Smooth muscle cell (in vitro differentiated cells): ENCODE data around the gene CHERP. TPM values are rescaled to one million over a fixed set of nuclear protein-coding genes. Genes with fewer than 3 reads are reported as not detected.

Experiments used
- DNase-seq: peaks from one replicate; lab custom pipeline; 2025; ENCODE audit not compliant: unreplicated experiment; lab: John Stamatoyannopoulos, UW
- H2AFZ ChIP-seq: fragments of 200-600 bp; sonication (generic); 2 replicates; pipeline ENCODE4 v1.6.0; 2016; ENCODE audit warnings: antibody characterized with exemption, low read depth, mild to moderate bottlenecking
- H3F3A ChIP-seq: fragments of 200-600 bp; sonication (generic); 2 replicates; pipeline ENCODE4 v1.6.0; 2017; ENCODE audit warnings: antibody characterized with exemption, low read depth
- H3K27ac ChIP-seq: fragments of 200-600 bp; sonication (generic); 2 replicates; pipeline ENCODE4 v1.5.1; 2016; ENCODE audit warnings: low read depth, mild to moderate bottlenecking
- H3K27me3 ChIP-seq: fragments of 200-600 bp; sonication (generic); 2 replicates; pipeline ENCODE4 v1.6.1; 2016; ENCODE audit warnings: low read depth, mild to moderate bottlenecking
- H3K36me3 ChIP-seq: fragments of 200-600 bp; sonication (generic); 2 replicates; pipeline ENCODE4 v1.5.1; 2016; ENCODE audit warnings: low read depth
- H3K4me1 ChIP-seq: fragments of 200-600 bp; sonication (generic); 2 replicates; pipeline ENCODE4 v1.5.1; 2016; ENCODE audit warnings: low read depth
- H3K4me2 ChIP-seq: fragments of 200-600 bp; sonication (generic); 2 replicates; pipeline ENCODE4 v1.6.0; 2016; ENCODE audit warnings: mild to moderate bottlenecking
- H3K4me3 ChIP-seq: fragments of 200-600 bp; sonication (generic); 2 replicates; pipeline ENCODE4 v1.5.1; 2016; ENCODE audit warnings: mild to moderate bottlenecking
- H3K79me2 ChIP-seq: fragments of 200-600 bp; sonication (generic); 2 replicates; pipeline ENCODE4 v1.6.0; 2016; ENCODE audit warnings: low read depth, mild to moderate bottlenecking
- H3K9ac ChIP-seq: fragments of 200-600 bp; sonication (generic); 2 replicates; pipeline ENCODE4 v1.6.0; 2016; ENCODE audit warnings: low read depth
- H3K9me3 ChIP-seq: fragments of 200-600 bp; sonication (generic); replicated peaks from 2 replicates; pipeline ENCODE4 v1.5.1; 2016; ENCODE audit warnings: low read depth
- H4K20me1 ChIP-seq: fragments of 200-600 bp; sonication (generic); 2 replicates; pipeline ENCODE4 v1.6.0; 2016; ENCODE audit warnings: low read depth
- CTCF ChIP-seq: fragments of 200-600 bp; sonication (generic); IDR thresholded peaks from 2 replicates; pipeline ENCODE4 v1.5.1; 2017; ENCODE audit warnings: borderline replicate concordance, mild to moderate bottlenecking, antibody characterized with exemption; ENCODE audit not compliant: insufficient read depth, poor library complexity, severe bottlenecking
- WGBS: methylation state at CpG from one replicate; pipeline ENCODE4 v1.1.7; 2016; ENCODE audit warnings: low lambda C conversion rate; 5-methylcytosine and 5-hydroxymethylcytosine counted together
- polyA plus RNA-seq: library from polyadenylated mRNA; unstranded; fragments of >200 nt; fragmentation: Nextera tagmentation; extraction: Ambion mirVana; gene quantifications from 2 replicates; pipeline ENCODE4 v1.2.1, GENCODE V29; 2016
- total RNA-seq: library from RNA; depleted of rRNA; stranded (reverse); fragments of >200 nt; gene quantifications from 2 replicates; pipeline ENCODE4 v1.2.3, GENCODE V29; 2014

The CHERP gene
- total and polyA plus RNA-seq, 2 experiments from 2014 or later, result 9.5 to 29.2 TPM

GRCh38 chr19:16571822-16572331, 29.6 kb upstream of the CHERP start:
- peak overlapping the region; percentile 86 for H3K4me3 ChIP-seq
- peak overlapping the region; percentile 46 for H2AFZ ChIP-seq
- H3K9me3 ChIP-seq, result no peaks in the 10 kb centered on the region
- peaks cover 77% of the 10 kb centered on the region for H3K79me2 ChIP-seq
- 2% methylated on average over 57 of the region's 75 CpGs for WGBS
- peak overlapping the region; percentile 99 for H3K4me2 ChIP-seq
- DNase-seq, result no peak
- H3K4me1 ChIP-seq, result peaks cover 13% of the 10 kb centered on the region
- TF ChIP-seq CTCF, result no peak
- H3F3A ChIP-seq, result peaks cover 3% of the 10 kb centered on the region
- peaks cover 39% of the 10 kb centered on the region for H4K20me1 ChIP-seq
- H3K27ac ChIP-seq, result peak overlapping the region; percentile 79
- no peaks in the 10 kb centered on the region for H3K27me3 ChIP-seq
- peaks cover 1% of the 10 kb centered on the region for H3K36me3 ChIP-seq
- peak overlapping the region; percentile 89 for H3K9ac ChIP-seq

- Histone ChIP-seq H3K27ac (peak overlapping the region; percentile 79), H3K4me3 (peak overlapping the region; percentile 86), H3K27me3 (no peaks in the 10 kb centered on the region), H3K79me2 (peaks cover 71% of the 10 kb centered on the region), H3K9ac (peak overlapping the region; percentile 89), H3K4me1 (peaks cover 13% of the 10 kb centered on the region), H3K4me2 (peak overlapping the region; percentile 99), H2AFZ (peak overlapping the region; percentile 46), H4K20me1 (peaks cover 33% of the 10 kb centered on the region), H3K36me3 (peaks cover 6% of the 10 kb centered on the region), H3K9me3 (no peaks in the 10 kb centered on the region), H3F3A (peaks cover 3% of the 10 kb centered on the region)
- TF ChIP-seq CTCF, result no peak
- WGBS, result 38% methylated on average over 6 of the region's 6 CpGs
- no peak for DNase-seq
These were observed 29.0 kb upstream of the CHERP start for GRCh38 chr19:16571283-16571682.

- Histone ChIP-seq H3K27me3 (no peaks in the 10 kb centered on the region), H3K4me1 (peaks cover 13% of the 10 kb centered on the region), H3F3A (peaks cover 3% of the 10 kb centered on the region), H3K4me3 (no peak overlapping the region), H3K9me3 (no peaks in the 10 kb centered on the region), H3K79me2 (peaks cover 56% of the 10 kb centered on the region), H3K36me3 (peaks cover 11% of the 10 kb centered on the region), H4K20me1 (peaks cover 20% of the 10 kb centered on the region), H3K27ac (peak overlapping the region; percentile 79), H3K9ac (peak overlapping the region; percentile 33), H2AFZ (no peak overlapping the region), H3K4me2 (no peak overlapping the region)
- WGBS, result 85% methylated on average over 17 of the region's 17 CpGs
- no peak for TF ChIP-seq CTCF
- no peak for DNase-seq
These were observed 27.5 kb upstream of the CHERP start for GRCh38 chr19:16569609-16570320.
